HEK293 (cell line): ENCODE measurements around the gene DCUN1D1.

Experiments
- CTCF ChIA-PET: fragments of 350-600 bp; formaldehyde crosslinking; extraction: SDS; loops from one replicate; lab custom pipeline; 2021; ENCODE audit warnings: antibody characterized with exemption; lab: Yijun Ruan, JAX
- POLR2A ChIA-PET: fragments of 300-600 bp; formaldehyde crosslinking; extraction: SDS; loops from one replicate; lab custom pipeline; 2020; ENCODE audit warnings: antibody characterized with exemption, inconsistent platforms; lab: Yijun Ruan, JAX
- H3K27ac ChIP-seq: fragments of 200-500 bp; sonication (Bioruptor generic); 2 replicates; pipeline ENCODE4 v1.5.1; 2014; ENCODE audit warnings: low read depth, low read length, control low read depth, inconsistent platforms; ENCODE audit errors: extremely low read depth
- H3K36me3 ChIP-seq, 2 experiments: fragments of 200-500 bp in 1 of 2; sonication (Bioruptor generic) in 1 of 2; 1 replicate in 1 of 2; 2 replicates in 1 of 2; pipeline ENCODE4 v1.5.1; 2014 to 2017; ENCODE audit warnings: inconsistent platforms in 2 of 2, low read length in 2 of 2; ENCODE audit not compliant: control insufficient read depth in 2 of 2, insufficient read depth in 1 of 2
- H3K4me1 ChIP-seq: fragments of 200-500 bp; sonication (Bioruptor generic); 2 replicates; pipeline ENCODE4 v1.5.1; 2014; ENCODE audit warnings: mild to moderate bottlenecking, low read length, inconsistent platforms; ENCODE audit not compliant: control insufficient read depth, insufficient read depth
- H3K4me3 ChIP-seq: 2 replicates; pipeline ENCODE4 v1.5.1; 2011; ENCODE audit warnings: low read depth, mild to moderate bottlenecking, control low read depth, low read length, moderate library complexity
- H3K9me3 ChIP-seq: fragments of 200-500 bp; sonication (Bioruptor generic); 2 replicates; pipeline ENCODE4 v1.5.1; 2014; ENCODE audit warnings: low read depth, low read length, inconsistent platforms; ENCODE audit not compliant: control insufficient read depth, insufficient read depth
- BCL11B ChIP-seq: fragments of 450-650 bp; formaldehyde crosslinking; IDR thresholded peaks from 2 replicates; pipeline ENCODE4 v1.5.1; 2016; ENCODE audit warnings: low read depth, missing biosample characterization, missing genetic modification characterization
- HIC1 ChIP-seq: fragments of 450-650 bp; formaldehyde crosslinking; IDR thresholded peaks from 2 replicates; pipeline ENCODE4 v1.5.1; 2016; ENCODE audit warnings: missing biosample characterization, missing genetic modification characterization
- SP2 ChIP-seq: fragments of 450-650 bp; formaldehyde crosslinking; IDR thresholded peaks from 2 replicates; pipeline ENCODE4 v1.5.1; 2016; ENCODE audit warnings: missing biosample characterization, missing genetic modification characterization
- ZBTB44 ChIP-seq: fragments of 450-650 bp; IDR thresholded peaks from 2 replicates; pipeline ENCODE4 v1.5.1; 2018; ENCODE audit warnings: missing biosample characterization, mild to moderate bottlenecking, missing genetic modification characterization
- ZNF157 ChIP-seq: fragments of 450-650 bp; formaldehyde crosslinking; IDR thresholded peaks from 2 replicates; pipeline ENCODE4 v1.5.1; 2016; ENCODE audit warnings: missing biosample characterization, missing genetic modification characterization
- ZNF223 ChIP-seq: fragments of 450-650 bp; formaldehyde crosslinking; IDR thresholded peaks from 2 replicates; pipeline ENCODE4 v1.5.1; 2016; ENCODE audit warnings: missing biosample characterization, missing genetic modification characterization
- ZNF324 ChIP-seq: fragments of 450-650 bp; formaldehyde crosslinking; IDR thresholded peaks from 2 replicates; pipeline ENCODE4 v1.5.1; 2016; ENCODE audit warnings: missing biosample characterization, missing genetic modification characterization
- ZNF354C ChIP-seq: fragments of 450-650 bp; formaldehyde crosslinking; IDR thresholded peaks from 2 replicates; pipeline ENCODE4 v1.5.1; 2016; ENCODE audit warnings: missing biosample characterization, missing genetic modification characterization, low read depth, borderline replicate concordance
- ZNF366 ChIP-seq: fragments of 450-650 bp; formaldehyde crosslinking; conservative IDR thresholded peaks from 2 replicates; pipeline ENCODE4 v1.5.1; 2016; ENCODE audit warnings: missing biosample characterization, missing genetic modification characterization
- ZNF658 ChIP-seq: fragments of 450-650 bp; formaldehyde crosslinking; IDR thresholded peaks from 2 replicates; pipeline ENCODE4; 2016; ENCODE audit warnings: missing biosample characterization, missing genetic modification characterization
- ZNF677 ChIP-seq: fragments of 450-650 bp; IDR thresholded peaks from 2 replicates; pipeline ENCODE4 v1.5.0; 2018; ENCODE audit warnings: missing biosample characterization, mild to moderate bottlenecking, missing genetic modification characterization, moderate library complexity
- ZNF843 ChIP-seq: fragments of 450-650 bp; formaldehyde crosslinking; IDR thresholded peaks from 2 replicates; pipeline ENCODE4 v1.5.1; 2016; ENCODE audit warnings: missing biosample characterization, missing genetic modification characterization
- TF ChIP-seq, protein P1 (sequence below): fragments of 450-650 bp; formaldehyde crosslinking; IDR thresholded peaks from 2 replicates; pipeline ENCODE4 v1.5.1; 2017; ENCODE audit warnings: missing biosample characterization, missing genetic modification characterization
- TF ChIP-seq, protein P2 (sequence below): fragments of 450-650 bp; formaldehyde crosslinking; IDR thresholded peaks from 2 replicates; pipeline ENCODE4 v1.5.1; 2016; ENCODE audit warnings: missing biosample characterization, missing genetic modification characterization
- TF ChIP-seq, protein P3 (sequence below): fragments of 450-650 bp; formaldehyde crosslinking; IDR thresholded peaks from 2 replicates; pipeline ENCODE4 v1.5.1; 2016; ENCODE audit warnings: missing biosample characterization, missing genetic modification characterization

DCUN1D1 gene

DNA sequence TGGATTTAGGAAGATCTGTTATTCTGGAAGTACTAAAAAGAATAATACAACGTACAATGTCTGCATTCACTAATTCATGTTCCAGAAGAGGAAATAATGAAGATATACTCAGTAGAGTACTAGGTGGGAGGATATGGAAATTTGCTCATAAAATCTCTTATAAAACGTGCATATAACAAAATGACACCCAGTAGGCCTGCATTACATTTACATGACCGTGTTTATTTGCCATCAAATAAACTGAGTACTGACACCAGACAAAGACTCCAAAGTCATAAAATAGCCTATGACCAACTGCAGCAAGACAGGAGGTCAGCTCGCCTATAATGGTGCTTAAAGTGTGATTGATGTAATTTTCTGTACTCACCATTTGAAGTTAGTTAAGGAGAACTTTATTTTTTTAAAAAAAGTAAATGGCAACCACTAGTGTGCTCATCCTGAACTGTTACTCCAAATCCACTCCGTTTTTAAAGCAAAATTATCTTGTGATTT is 60.4 kb downstream of the DCUN1D1 start (continued):
- TF ChIP-seq SP2 (tag by site-specific recombination), result no peak

- CTCF ChIA-PET, result no interaction called here
- Histone ChIP-seq H3K27ac (no peak overlapping the region), H3K9me3 (no peaks in the 10 kb centered on the region), H3K4me1 (no peaks in the 10 kb centered on the region), H3K4me3 (no peak overlapping the region), H3K36me3 (peaks cover 0 to 14% of the 10 kb centered on the region in 2 experiments; a peak in 1 of 3 replicates)
- POLR2A ChIA-PET, result no interaction called here
- no peak for TF ChIP-seq ZBTB44 (tag by site-specific recombination)
- TF ChIP-seq ZNF366, result no peak
- no peak for TF ChIP-seq ZNF843 (tag by site-specific recombination)
Observed at GRCh38 chr3:182917134-182917533, 63.2 kb downstream of the DCUN1D1 start.

GRCh38 chr3:182914341-182914740 is 66.0 kb downstream of the DCUN1D1 start:
- Histone ChIP-seq H3K27ac (no peak overlapping the region), H3K4me3 (no peak overlapping the region), H3K36me3 (peaks cover 0 to 14% of the 10 kb centered on the region in 2 experiments; a peak in 1 of 3 replicates), H3K9me3 (no peaks in the 10 kb centered on the region), H3K4me1 (no peaks in the 10 kb centered on the region)
- ChIA-PET POLR2A (no interaction called here), CTCF (no interaction called here)
- TF ChIP-seq, protein P1, sequence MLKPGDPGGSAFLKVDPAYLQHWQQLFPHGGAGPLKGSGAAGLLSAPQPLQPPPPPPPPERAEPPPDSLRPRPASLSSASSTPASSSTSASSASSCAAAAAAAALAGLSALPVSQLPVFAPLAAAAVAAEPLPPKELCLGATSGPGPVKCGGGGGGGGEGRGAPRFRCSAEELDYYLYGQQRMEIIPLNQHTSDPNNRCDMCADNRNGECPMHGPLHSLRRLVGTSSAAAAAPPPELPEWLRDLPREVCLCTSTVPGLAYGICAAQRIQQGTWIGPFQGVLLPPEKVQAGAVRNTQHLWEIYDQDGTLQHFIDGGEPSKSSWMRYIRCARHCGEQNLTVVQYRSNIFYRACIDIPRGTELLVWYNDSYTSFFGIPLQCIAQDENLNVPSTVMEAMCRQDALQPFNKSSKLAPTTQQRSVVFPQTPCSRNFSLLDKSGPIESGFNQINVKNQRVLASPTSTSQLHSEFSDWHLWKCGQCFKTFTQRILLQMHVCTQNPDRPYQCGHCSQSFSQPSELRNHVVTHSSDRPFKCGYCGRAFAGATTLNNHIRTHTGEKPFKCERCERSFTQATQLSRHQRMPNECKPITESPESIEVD (tag by site-specific recombination), result peak; percentile 19; the same call in 1 of the 2 replicates
- no peak for TF ChIP-seq ZNF658 (tag by site-specific recombination)
- TF ChIP-seq ZNF223 (tag by site-specific recombination), result no peak
- no peak for TF ChIP-seq ZNF157 (tag by site-specific recombination)

DNA sequence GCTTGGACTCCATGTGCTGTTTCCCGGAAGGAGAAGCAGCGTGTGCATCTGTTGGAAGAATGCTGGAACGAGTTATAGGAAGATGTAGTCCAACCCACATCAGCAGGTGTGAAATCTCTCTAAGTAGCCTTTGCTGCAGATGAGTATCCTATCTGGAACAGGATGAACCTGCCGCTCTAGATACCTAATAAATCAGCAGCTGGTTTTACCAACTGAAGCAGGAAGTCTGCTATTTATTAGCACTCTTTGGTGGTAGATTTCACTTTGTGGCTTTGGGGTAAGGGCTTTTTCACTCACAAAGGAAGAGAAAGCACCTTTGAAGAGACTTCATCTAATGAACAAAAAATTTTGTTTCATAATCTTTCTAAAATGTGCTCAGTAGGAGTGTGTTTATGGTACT is 66.4 kb downstream of the DCUN1D1 start:
- no peak overlapping the region for H3K4me3 ChIP-seq
- no peaks in the 10 kb centered on the region for H3K9me3 ChIP-seq
- CTCF ChIA-PET, result no interaction called here
- H3K27ac ChIP-seq, result no peak overlapping the region
- POLR2A ChIA-PET, result no interaction called here
- peaks cover 0 to 14% of the 10 kb centered on the region in 2 experiments; a peak in 1 of 3 replicates for H3K36me3 ChIP-seq
- H3K4me1 ChIP-seq, result no peaks in the 10 kb centered on the region
- TF ChIP-seq ZNF324 (tag by site-specific recombination) (no peak), HIC1 (tag by site-specific recombination) (no peak), BCL11B (tag by site-specific recombination) (no peak), ZNF354C (no peak), ZNF677 (tag by site-specific recombination) (no peak)
- TF ChIP-seq, protein P2, sequence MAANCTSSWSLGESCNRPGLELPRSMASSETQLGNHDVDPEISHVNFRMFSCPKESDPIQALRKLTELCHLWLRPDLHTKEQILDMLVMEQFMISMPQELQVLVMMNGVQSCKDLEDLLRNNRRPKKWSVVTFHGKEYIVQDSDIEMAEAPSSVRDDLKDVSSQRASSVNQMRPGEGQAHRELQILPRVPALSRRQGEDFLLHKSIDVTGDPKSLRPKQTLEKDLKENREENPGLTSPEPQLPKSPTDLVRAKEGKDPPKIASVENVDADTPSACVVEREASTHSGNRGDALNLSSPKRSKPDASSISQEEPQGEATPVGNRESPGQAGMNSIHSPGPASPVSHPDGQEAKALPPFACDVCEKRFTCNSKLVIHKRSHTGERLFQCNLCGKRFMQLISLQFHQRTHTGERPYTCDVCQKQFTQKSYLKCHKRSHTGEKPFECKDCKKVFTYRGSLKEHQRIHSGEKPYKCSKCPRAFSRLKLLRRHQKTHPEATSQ (tag by site-specific recombination), result no peak
- TF ChIP-seq, protein P3, sequence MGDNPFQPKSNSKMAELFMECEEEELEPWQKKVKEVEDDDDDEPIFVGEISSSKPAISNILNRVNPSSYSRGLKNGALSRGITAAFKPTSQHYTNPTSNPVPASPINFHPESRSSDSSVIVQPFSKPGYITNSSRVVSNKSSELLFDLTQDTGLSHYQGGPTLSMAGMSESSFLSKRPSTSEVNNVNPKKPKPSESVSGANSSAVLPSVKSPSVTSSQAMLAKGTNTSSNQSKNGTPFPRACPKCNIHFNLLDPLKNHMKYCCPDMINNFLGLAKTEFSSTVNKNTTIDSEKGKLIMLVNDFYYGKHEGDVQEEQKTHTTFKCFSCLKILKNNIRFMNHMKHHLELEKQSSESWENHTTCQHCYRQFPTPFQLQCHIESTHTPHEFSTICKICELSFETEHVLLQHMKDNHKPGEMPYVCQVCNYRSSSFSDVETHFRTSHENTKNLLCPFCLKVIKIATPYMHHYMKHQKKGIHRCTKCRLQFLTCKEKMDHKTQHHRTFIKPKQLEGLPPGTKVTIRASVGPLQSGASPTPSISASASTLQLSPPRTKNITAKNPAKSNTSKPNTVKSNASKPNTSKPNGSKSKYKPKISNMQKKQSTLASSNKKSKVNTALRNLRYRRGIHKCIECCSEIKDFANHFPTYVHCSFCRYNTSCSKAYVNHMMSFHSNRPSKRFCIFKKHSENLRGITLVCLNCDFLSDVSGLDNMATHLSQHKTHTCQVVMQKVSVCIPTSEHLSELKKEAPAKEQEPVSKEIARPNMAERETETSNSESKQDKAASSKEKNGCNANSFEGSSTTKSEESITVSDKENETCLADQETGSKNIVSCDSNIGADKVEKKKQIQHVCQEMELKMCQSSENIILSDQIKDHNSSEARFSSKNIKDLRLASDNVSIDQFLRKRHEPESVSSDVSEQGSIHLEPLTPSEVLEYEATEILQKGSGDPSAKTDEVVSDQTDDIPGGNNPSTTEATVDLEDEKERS, result no peak
